ENCODE results near the gene SLC4A9. TPM values are rescaled to one million over a fixed set of nuclear protein-coding genes. Genes with fewer than 3 reads are reported as not detected.
"Not testable (repeated sequence)": the region's sequence is repeated elsewhere in the genome, so short reads cannot be mapped to it uniquely, and the experiment has no call there.

SLC4A9 gene
- total RNA-seq, 2 donors from 2014 or later: not detected

- no peak for TF ChIP-seq POLR2A (IDR thresholded peaks at IDR 0.05)
- TF ChIP-seq, protein P1, sequence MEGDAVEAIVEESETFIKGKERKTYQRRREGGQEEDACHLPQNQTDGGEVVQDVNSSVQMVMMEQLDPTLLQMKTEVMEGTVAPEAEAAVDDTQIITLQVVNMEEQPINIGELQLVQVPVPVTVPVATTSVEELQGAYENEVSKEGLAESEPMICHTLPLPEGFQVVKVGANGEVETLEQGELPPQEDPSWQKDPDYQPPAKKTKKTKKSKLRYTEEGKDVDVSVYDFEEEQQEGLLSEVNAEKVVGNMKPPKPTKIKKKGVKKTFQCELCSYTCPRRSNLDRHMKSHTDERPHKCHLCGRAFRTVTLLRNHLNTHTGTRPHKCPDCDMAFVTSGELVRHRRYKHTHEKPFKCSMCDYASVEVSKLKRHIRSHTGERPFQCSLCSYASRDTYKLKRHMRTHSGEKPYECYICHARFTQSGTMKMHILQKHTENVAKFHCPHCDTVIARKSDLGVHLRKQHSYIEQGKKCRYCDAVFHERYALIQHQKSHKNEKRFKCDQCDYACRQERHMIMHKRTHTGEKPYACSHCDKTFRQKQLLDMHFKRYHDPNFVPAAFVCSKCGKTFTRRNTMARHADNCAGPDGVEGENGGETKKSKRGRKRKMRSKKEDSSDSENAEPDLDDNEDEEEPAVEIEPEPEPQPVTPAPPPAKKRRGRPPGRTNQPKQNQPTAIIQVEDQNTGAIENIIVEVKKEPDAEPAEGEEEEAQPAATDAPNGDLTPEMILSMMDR (IDR thresholded peaks at IDR 0.05): no peak
- TF ChIP-seq POLR2AphosphoS5 (IDR thresholded peaks at IDR 0.05): no peak
- H3K27ac ChIP-seq: no peak overlapping the region
- no peaks in the 10 kb centered on the region for H3K9me3 ChIP-seq
- no peak overlapping the region for H3K4me3 ChIP-seq
- WGBS: 97% methylated on average over 4 of the region's 4 CpGs
- DNase-seq (ENCODE audit: low spot score): no peak
- H3K36me3 ChIP-seq: no peaks in the 10 kb centered on the region
- no peaks in the 10 kb centered on the region for H3K4me1 ChIP-seq (replicated peaks)
- intact Hi-C loops (cut with DNase I): no loop called here
- H3K27me3 ChIP-seq (replicated peaks; ENCODE audit: insufficient read depth): no peaks in the 10 kb centered on the region
Observed at GRCh38 chr5:140420226-140420570, 60.2 kb downstream of the SLC4A9 start.

DNA sequence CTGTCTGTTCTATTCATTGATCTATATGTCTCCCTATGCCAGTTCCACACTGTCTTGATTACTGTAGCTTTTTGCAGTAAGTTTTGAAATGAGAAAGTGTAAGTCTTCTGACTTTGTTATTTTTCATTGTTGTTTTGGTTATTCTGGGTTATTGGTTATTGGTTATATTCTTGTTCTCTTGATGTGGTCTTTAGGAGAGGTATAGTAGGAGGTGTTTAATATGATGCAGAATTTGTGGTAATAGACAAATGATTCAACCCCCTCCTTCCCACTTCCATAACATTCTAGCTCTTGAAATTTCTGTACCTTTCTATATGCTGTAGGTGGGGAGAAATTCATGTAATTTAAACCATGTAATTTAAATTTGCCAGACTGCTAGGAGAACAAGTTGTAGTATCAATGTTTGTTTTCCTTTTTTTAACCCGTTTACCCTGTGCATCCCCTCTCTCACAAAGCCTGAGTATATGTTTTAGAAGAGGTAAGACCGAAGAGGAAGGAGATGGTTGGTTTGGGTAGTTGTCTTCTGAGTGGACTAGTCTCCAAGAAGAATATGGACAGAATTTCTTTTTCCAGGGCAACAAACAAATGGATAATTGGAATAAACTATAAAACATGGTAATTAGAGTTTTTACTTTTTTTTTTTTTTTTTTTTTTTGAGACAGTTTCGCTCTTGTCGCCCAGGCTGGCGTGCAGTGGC lies 60.8 kb downstream of the SLC4A9 start:
- Histone ChIP-seq H3K36me3 (no peaks in the 10 kb centered on the region), H3K4me3 (no peak overlapping the region), H3K9me3 (no peaks in the 10 kb centered on the region), H3K4me1 (replicated peaks) (no peaks in the 10 kb centered on the region), H3K27me3 (replicated peaks; ENCODE audit: insufficient read depth) (no peaks in the 10 kb centered on the region), H3K27ac (no peak overlapping the region)
- 85% methylated on average over 5 of the region's 5 CpGs for WGBS
- intact Hi-C loops (cut with DNase I): no loop called here
- TF ChIP-seq, protein P1 (IDR thresholded peaks at IDR 0.05): no peak
- DNase-seq (ENCODE audit: low spot score): no peak

DNA sequence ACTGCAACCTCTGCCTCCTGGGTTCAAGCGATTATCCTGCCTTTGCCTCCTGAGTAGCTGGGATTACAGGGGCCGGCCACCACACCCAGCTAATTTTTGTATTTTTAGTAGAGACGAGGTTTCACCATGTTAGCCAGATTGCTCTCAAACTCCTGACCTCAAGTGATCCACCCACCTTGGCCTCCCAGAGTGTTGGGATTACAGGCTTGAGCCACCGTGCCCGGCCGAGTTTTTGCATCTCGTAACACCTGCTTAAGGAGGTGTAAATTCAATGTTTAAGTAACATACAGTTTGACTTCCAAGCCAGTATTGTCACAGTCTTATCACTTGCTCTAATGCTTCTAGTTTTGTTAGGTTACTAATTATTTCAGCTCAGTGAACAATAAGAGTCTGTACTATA lies 61.4 kb downstream of the SLC4A9 start:
- H3K4me1 ChIP-seq (replicated peaks): not testable (repeated sequence)

DNA sequence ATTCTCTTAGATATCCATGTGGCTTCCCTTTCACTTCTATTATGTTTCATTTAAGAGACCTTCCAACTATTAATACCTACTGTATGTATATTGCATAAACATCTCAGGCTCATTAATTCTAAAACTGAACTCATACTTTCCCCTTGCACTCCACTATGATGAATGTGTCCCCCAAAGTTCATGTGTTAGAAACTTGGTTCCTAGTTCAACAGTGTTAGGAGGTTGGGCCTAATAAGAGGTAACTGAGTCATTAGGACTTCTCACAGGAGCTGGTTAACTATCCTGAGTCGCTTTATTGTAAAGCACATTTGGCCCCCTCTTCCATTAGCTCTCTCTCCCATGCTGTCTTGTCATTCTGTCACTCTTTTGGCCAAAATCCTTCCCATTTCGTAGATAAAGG lies 63.6 kb downstream of the SLC4A9 start:
- Histone ChIP-seq H3K36me3 (no peaks in the 10 kb centered on the region), H3K27me3 (replicated peaks; ENCODE audit: insufficient read depth) (no peaks in the 10 kb centered on the region), H3K9me3 (no peaks in the 10 kb centered on the region), H3K27ac (no peak overlapping the region), H3K4me3 (no peak overlapping the region), H3K4me1 (replicated peaks) (no peaks in the 10 kb centered on the region)
- no peak for DNase-seq (ENCODE audit: low spot score)
- WGBS: 96% methylated on average over 2 of the region's 2 CpGs
- intact Hi-C loops (cut with DNase I): no loop called here
- TF ChIP-seq POLR2AphosphoS5 (IDR thresholded peaks at IDR 0.05): no peak
- no peak for TF ChIP-seq POLR2A (IDR thresholded peaks at IDR 0.05)
- TF ChIP-seq, protein P1 (IDR thresholded peaks at IDR 0.05): no peak

More for the DNA sequence above, 61.4 kb downstream of the SLC4A9 start:
- intact Hi-C loops (cut with DNase I); H3K36me3 ChIP-seq; DNase-seq (ENCODE audit: low spot score); H3K27me3 ChIP-seq (replicated peaks; ENCODE audit: insufficient read depth); H3K27ac ChIP-seq; H3K9me3 ChIP-seq; H3K4me3 ChIP-seq: not testable (repeated sequence)
- 74% methylated on average over 7 of the region's 7 CpGs for WGBS

DNA sequence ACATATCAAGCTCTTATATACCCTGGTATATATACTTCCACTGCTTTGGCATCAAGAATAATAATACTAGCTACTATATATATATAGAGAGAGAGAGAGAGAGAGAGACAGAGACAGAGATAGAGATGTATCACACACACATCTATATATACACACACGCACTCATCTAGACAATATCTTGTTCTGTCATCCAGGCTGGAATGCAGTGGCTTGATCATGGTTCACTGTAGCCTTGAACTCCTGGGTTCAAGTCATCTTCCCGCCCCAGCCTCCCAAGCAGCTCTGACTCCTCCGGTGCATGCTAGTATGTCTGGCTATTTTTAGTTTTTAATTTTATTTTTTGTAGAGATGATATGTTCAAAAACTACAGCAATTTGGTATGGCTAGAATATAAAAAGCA lies 64.1 kb downstream of the SLC4A9 start:
- H3K4me1 ChIP-seq (replicated peaks): no peaks in the 10 kb centered on the region
- H3K9me3 ChIP-seq: no peaks in the 10 kb centered on the region
- WGBS: 80% methylated on average over 3 of the region's 3 CpGs
- DNase-seq (ENCODE audit: low spot score): no peak
- H3K4me3 ChIP-seq: no peak overlapping the region
- TF ChIP-seq POLR2AphosphoS5 (IDR thresholded peaks at IDR 0.05): no peak
- TF ChIP-seq, protein P1 (IDR thresholded peaks at IDR 0.05): no peak
- no peak for TF ChIP-seq POLR2A (IDR thresholded peaks at IDR 0.05)
- H3K27ac ChIP-seq: no peak overlapping the region
- no peaks in the 10 kb centered on the region for H3K36me3 ChIP-seq
- intact Hi-C loops (cut with DNase I): no loop called here
- no peaks in the 10 kb centered on the region for H3K27me3 ChIP-seq (replicated peaks; ENCODE audit: insufficient read depth)

Small RNAs within 50 kb of the gene (small RNA-seq; reads per million reads assigned to genes)
- gene RNU4-14P: 0 reads per million in 2 donors

Other genes starting within 250 kb of the SLC4A9 start
- gene PURA, start 246.1 kb upstream of the SLC4A9 start, total RNA-seq: 10 to 100 TPM; 24.2 to 27.2 TPM
- gene IGIP, start 234.3 kb upstream of the SLC4A9 start, total RNA-seq: 10 to 100 TPM; 10.5 to 13.8 TPM
- 10 to 100 TPM; 37.0 to 51.7 TPM for gene CYSTM1, start 185.0 kb upstream of the SLC4A9 start, total RNA-seq
- 100 to 1,000 TPM in 1 of 2 donors, 10 to 100 TPM in 1; 88.0 to 145 TPM for gene PFDN1, start 57.1 kb upstream of the SLC4A9 start, total RNA-seq
- 10 to 100 TPM in 1 of 2 donors, 1 to 10 TPM in 1; 7.7 to 24.0 TPM for gene HBEGF, start 13.6 kb upstream of the SLC4A9 start, total RNA-seq
- 100 to 1,000 TPM in 1 of 2 donors, 10 to 100 TPM in 1; 69.7 to 112 TPM for gene ANKHD1, start 41.6 kb downstream of the SLC4A9 start, total RNA-seq
- gene EIF4EBP3, start 187.5 kb downstream of the SLC4A9 start, total RNA-seq: 10 to 100 TPM; 28.3 to 41.4 TPM
- gene SRA1, start 197.3 kb downstream of the SLC4A9 start, total RNA-seq: 10 to 100 TPM; 31.6 to 33.6 TPM
- gene APBB3, start 204.4 kb downstream of the SLC4A9 start, total RNA-seq: 10 to 100 TPM; 23.7 to 70.7 TPM
- 100 to 1,000 TPM in 1 of 2 donors, 10 to 100 TPM in 1; 61.8 to 107 TPM for gene SLC35A4, start 204.6 kb downstream of the SLC4A9 start, total RNA-seq

All from prostate gland (tissue), 2 donors.